GM23338 (cell line): ENCODE results near the gene GAGE12J. TPM values are rescaled to one million over a fixed set of nuclear protein-coding genes. Genes with fewer than 3 reads are reported as not detected.
"Not testable (repeated sequence)": the region's sequence is repeated elsewhere in the genome, so short reads cannot be mapped to it uniquely, and the experiment has no call there.

Source experiments
- ATAC-seq: fragments of 200-7000 bp; cut with Tn5 transposase; 3 replicates; pipeline ENCODE4 v1.9.1; 2020
- DNase-seq: peaks from one replicate; pipeline ENCODE4 v3.0.0-alpha.2; 2015; ENCODE audit warnings: low spot score
- H2AFZ ChIP-seq: fragments of 200-600 bp; sonication (generic); 2 replicates; pipeline ENCODE4 v1.8.0; 2016; ENCODE audit warnings: antibody characterized with exemption, mild to moderate bottlenecking, moderate library complexity
- H3F3A ChIP-seq: fragments of 200-600 bp; sonication (generic); replicated peaks from 2 replicates; pipeline ENCODE4 v1.8.0; 2017; ENCODE audit warnings: antibody characterized with exemption, mixed run types, low read depth
- H3K27ac ChIP-seq: fragments of 200-600 bp; sonication (generic); 2 replicates; pipeline ENCODE4 v1.6.1; 2016; ENCODE audit warnings: low read depth
- H3K27me3 ChIP-seq: fragments of 200-600 bp; sonication (generic); 2 replicates; pipeline ENCODE4 v1.8.0; 2016; ENCODE audit warnings: mild to moderate bottlenecking, mixed run types, moderate library complexity; ENCODE audit not compliant: insufficient read depth
- H3K36me3 ChIP-seq: fragments of 200-600 bp; sonication (generic); 2 replicates; pipeline ENCODE4 v1.8.0; 2016; ENCODE audit warnings: mild to moderate bottlenecking; ENCODE audit not compliant: insufficient read depth
- H3K4me1 ChIP-seq: fragments of 200-600 bp; sonication (generic); 2 replicates; pipeline ENCODE4 v1.8.0; 2016; ENCODE audit warnings: mild to moderate bottlenecking, moderate library complexity; ENCODE audit not compliant: insufficient read depth
- H3K4me2 ChIP-seq: fragments of 200-600 bp; sonication (generic); 2 replicates; pipeline ENCODE4 v1.7.1; 2017; ENCODE audit warnings: mixed run types
- H3K4me3 ChIP-seq: fragments of 200-600 bp; sonication (generic); 2 replicates; pipeline ENCODE4 v1.6.1; 2016; ENCODE audit warnings: mixed run types
- H3K79me2 ChIP-seq: fragments of 200-600 bp; sonication (generic); replicated peaks from 2 replicates; pipeline ENCODE4 v1.8.0; 2017; ENCODE audit warnings: mild to moderate bottlenecking; ENCODE audit not compliant: insufficient read depth
- H3K9me2 ChIP-seq: fragments of 200-600 bp; sonication (generic); 2 replicates; pipeline ENCODE4 v1.8.0; 2017; ENCODE audit not compliant: insufficient read depth
- H4K20me1 ChIP-seq: fragments of 200-600 bp; sonication (generic); replicated peaks from 2 replicates; pipeline ENCODE4 v1.8.0; 2017; ENCODE audit warnings: mild to moderate bottlenecking; ENCODE audit not compliant: insufficient read depth
- H3K27ac Mint-ChIP-seq: 2 replicates; pipeline ENCODE4 v1.8.0; 2020; ENCODE audit warnings: inconsistent platforms, mild to moderate bottlenecking, moderate library complexity, mixed read lengths
- H3K27me3 Mint-ChIP-seq: 3 replicates; pipeline ENCODE4 v1.8.0; 2022; ENCODE audit warnings: low read depth, mild to moderate bottlenecking, moderate library complexity, mixed read lengths, inconsistent platforms; ENCODE audit not compliant: insufficient read depth, poor library complexity
- H3K36me3 Mint-ChIP-seq: 3 replicates; pipeline ENCODE4 v1.8.0; 2021; ENCODE audit warnings: low read depth, mild to moderate bottlenecking, inconsistent platforms, moderate library complexity, mixed read lengths
- H3K4me1 Mint-ChIP-seq: 3 replicates; pipeline ENCODE4 v1.8.0; 2020; ENCODE audit warnings: mild to moderate bottlenecking, inconsistent platforms, mixed read lengths
- H3K4me3 Mint-ChIP-seq: 3 replicates; pipeline ENCODE4 v1.8.0; 2021; ENCODE audit warnings: moderate library complexity, mild to moderate bottlenecking, inconsistent platforms, mixed read lengths
- H3K9me3 Mint-ChIP-seq: 3 replicates; pipeline ENCODE4 v1.8.0; 2020; ENCODE audit warnings: moderate library complexity, mild to moderate bottlenecking, inconsistent platforms, mixed read lengths
- CTCF ChIP-seq, 2 experiments: fragments of 200-600 bp in 1 of 2; sonication (generic) in 1 of 2; conservative IDR thresholded peaks; 2 replicates each; pipeline versions ENCODE4 v1.5.1 to v1.6.1; 2016 to 2017; ENCODE audit warnings: antibody characterized with exemption in 2 of 2, low read depth in 2 of 2, mild to moderate bottlenecking in 2 of 2, moderate library complexity in 1 of 2
- REST ChIP-seq: IDR thresholded peaks from one replicate; pipeline ENCODE4 v1.6.1; 2018; ENCODE audit warnings: antibody characterized with exemption; ENCODE audit not compliant: unreplicated experiment
- polyA plus RNA-seq: library from polyadenylated mRNA; unstranded; fragments of >200 nt; fragmentation: Nextera tagmentation; extraction: Ambion mirVana; gene quantifications from 2 replicates; pipeline ENCODE4 v1.2.1, GENCODE V29; 2016
- total RNA-seq: library from RNA; depleted of rRNA; stranded (reverse); fragments of >200 nt; shearing (Covaris generic); gene quantifications from 2 replicates; pipeline ENCODE4 v1.2.3, GENCODE V29; 2014

Gene GAGE12J
- total and polyA plus RNA-seq, 2 experiments from 2014 or later = not detected

- TF ChIP-seq REST = no peak
- no peak for TF ChIP-seq CTCF (conservative IDR thresholded peaks at IDR 0.05; ENCODE audit: low read depth in 2 of 2)
Observed at GRCh38 chrX:49316085-49316484, 5.8 kb upstream of the GAGE12J start (continued).

- not testable (repeated sequence) for H3F3A ChIP-seq, H3K27me3 ChIP-seq, ATAC-seq, H3K4me3 ChIP-seq, H3K4me3 Mint-ChIP-seq, H3K27me3 Mint-ChIP-seq, DNase-seq, H3K27ac ChIP-seq, H3K4me1 Mint-ChIP-seq, H3K9me2 ChIP-seq, H3K36me3 ChIP-seq, H3K4me2 ChIP-seq, H3K27ac Mint-ChIP-seq, H2AFZ ChIP-seq, H3K79me2 ChIP-seq, H3K4me1 ChIP-seq, H3K36me3 Mint-ChIP-seq, H4K20me1 ChIP-seq, H3K9me3 Mint-ChIP-seq
Observed at GRCh38 chrX:49322266-49322665, 429 bp downstream of the GAGE12J start.

- not testable (repeated sequence) for H3K4me1 Mint-ChIP-seq, H3K9me2 ChIP-seq, H3K4me3 Mint-ChIP-seq, DNase-seq, H3K79me2 ChIP-seq, H3F3A ChIP-seq, H3K4me3 ChIP-seq, H3K27ac Mint-ChIP-seq, H3K9me3 Mint-ChIP-seq, H3K4me1 ChIP-seq, H3K4me2 ChIP-seq, H3K36me3 ChIP-seq, H3K27me3 ChIP-seq, H4K20me1 ChIP-seq, H3K36me3 Mint-ChIP-seq, ATAC-seq, H3K27ac ChIP-seq, H3K27me3 Mint-ChIP-seq, H2AFZ ChIP-seq
Observed at GRCh38 chrX:49323735-49324134, 1.9 kb downstream of the GAGE12J start.

GRCh38 chrX:49330421-49330820 is 8.6 kb downstream of the GAGE12J start:
- not testable (repeated sequence) for H3K36me3 Mint-ChIP-seq, H3K4me3 Mint-ChIP-seq, H3K79me2 ChIP-seq, H3K4me3 ChIP-seq, DNase-seq, H3K27me3 ChIP-seq, H3K9me3 Mint-ChIP-seq, H3K9me2 ChIP-seq, H3K27me3 Mint-ChIP-seq, H3K4me1 ChIP-seq, ATAC-seq, H3K4me2 ChIP-seq, H3K36me3 ChIP-seq, H3K4me1 Mint-ChIP-seq, H3K27ac ChIP-seq, H4K20me1 ChIP-seq, H2AFZ ChIP-seq, H3K27ac Mint-ChIP-seq, H3F3A ChIP-seq

GRCh38 chrX:49331282-49331681 is 9.4 kb downstream of the GAGE12J start, which contains the start of gene GAGE13:
GAGE13 (plus strand) TSS chrX:49331582; CDS start chrX:49332738, 1,156 bp downstream.
- H3K36me3 Mint-ChIP-seq, H3K36me3 ChIP-seq, H3F3A ChIP-seq, H3K4me1 ChIP-seq, H3K4me3 ChIP-seq, DNase-seq, H2AFZ ChIP-seq, H3K9me3 Mint-ChIP-seq, H3K79me2 ChIP-seq, ATAC-seq, H3K9me2 ChIP-seq, H3K4me2 ChIP-seq, H3K27ac Mint-ChIP-seq, H3K27ac ChIP-seq, H3K4me1 Mint-ChIP-seq, H3K27me3 ChIP-seq, H3K27me3 Mint-ChIP-seq, H3K4me3 Mint-ChIP-seq, H4K20me1 ChIP-seq: not testable (repeated sequence)

GRCh38 chrX:49331841-49332240 is 10.0 kb downstream of the GAGE12J start:
- ATAC-seq, H3K36me3 ChIP-seq, H3K4me1 Mint-ChIP-seq, H4K20me1 ChIP-seq, H2AFZ ChIP-seq, H3K4me3 ChIP-seq, H3K27me3 Mint-ChIP-seq, H3K27ac Mint-ChIP-seq, H3K27me3 ChIP-seq, H3K9me2 ChIP-seq, H3K4me3 Mint-ChIP-seq, H3K4me2 ChIP-seq, H3K4me1 ChIP-seq, DNase-seq, H3K79me2 ChIP-seq, H3F3A ChIP-seq, H3K9me3 Mint-ChIP-seq, H3K27ac ChIP-seq, H3K36me3 Mint-ChIP-seq: not testable (repeated sequence)
